ENCODE data around the gene HMGXB4. TPM values are rescaled to one million over a fixed set of nuclear protein-coding genes. Genes with fewer than 3 reads are reported as not detected.

The HMGXB4 gene
- total and polyA plus RNA-seq, 9 of the 15 experiments (the other 6 are each of a cell fraction or from before 2014, with no cell fraction given), result 9.9 to 31.4 (median 24.8) TPM

DNA sequence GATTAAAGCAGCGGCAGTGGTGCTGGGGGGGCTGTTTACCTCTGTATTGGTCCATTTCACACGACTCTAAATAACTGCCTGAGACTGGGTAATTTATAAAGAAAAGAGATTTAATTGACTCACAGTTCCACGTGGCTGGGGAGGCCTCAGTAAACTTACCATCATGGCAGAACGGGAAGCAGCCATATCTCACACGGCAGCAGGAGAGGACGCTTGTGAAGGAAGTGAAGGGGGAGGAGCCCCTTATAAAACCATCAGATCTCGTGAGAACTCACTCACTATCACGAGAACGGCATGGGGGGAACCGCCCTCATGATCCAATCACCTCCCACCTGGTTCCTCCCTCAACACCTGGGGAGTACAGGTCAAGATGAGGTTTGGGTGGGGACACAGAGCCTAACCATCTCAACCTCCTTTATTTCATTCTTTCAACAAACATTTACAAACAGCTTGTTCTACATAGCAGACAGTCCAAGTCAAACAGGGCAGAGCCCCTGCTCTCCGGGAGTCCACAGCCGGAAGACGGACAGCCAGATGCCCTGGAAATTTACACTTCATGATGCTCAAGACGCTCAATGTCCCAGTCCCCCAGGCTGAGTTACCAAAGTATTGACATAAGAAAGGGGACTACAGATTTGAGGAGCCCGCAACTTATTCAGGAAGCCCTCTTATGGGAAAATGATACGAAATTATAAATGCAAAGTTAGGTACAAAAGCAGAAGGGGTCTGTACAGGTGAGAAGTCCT is 26.3 kb upstream of the HMGXB4 start:
- Histone ChIP-seq H3K4me1 (replicated peaks in 1 of 2; ENCODE audit: control insufficient read depth in 2 of 2, insufficient read depth in 2 of 2, low read length in 2 of 2) (peaks cover 9 to 26% of the 10 kb centered on the region in 2 experiments; a peak in 3 of 5 replicates), H3K9ac (ENCODE audit: insufficient read depth in 1 of 2, low read depth in 2 of 2, low read length in 2 of 2) (peak overlapping the region; percentile 39 to 84; a peak in 3 of 4 replicates), H3K9me1 (ENCODE audit: control insufficient read depth, insufficient read depth, low read length) (no peaks in the 10 kb centered on the region), H3K9me3 (replicated peaks; ENCODE audit: control insufficient read depth, insufficient read depth, low read depth, low read length) (no peaks in the 10 kb centered on the region), H3K4me2 (ENCODE audit: insufficient read depth, low read length) (peak overlapping the region; percentile 77), H3K36me3 (ENCODE audit: control insufficient read depth, insufficient read depth, low read length) (peaks cover 32% of the 10 kb centered on the region; the same call in 2 of the 3 replicates), H3K79me2 (ENCODE audit: control insufficient read depth, insufficient read depth, low read length) (peaks cover 44% of the 10 kb centered on the region), H2AFZ (ENCODE audit: low read depth, low read length) (peak overlapping the region; percentile 94), H3K4me3 (peak overlapping the region; percentile 65), H3K27ac (ENCODE audit: extremely low read depth, low read depth, low read length) (peak overlapping the region; percentile 77), H4K20me1 (replicated peaks; ENCODE audit: control insufficient read depth, insufficient read depth, low read length) (peaks cover 18% of the 10 kb centered on the region), H3K27me3 (ENCODE audit: control insufficient read depth in 2 of 2, insufficient read depth in 2 of 2, low read length in 2 of 2) (no peaks in the 10 kb centered on the region)
- ChIA-PET CTCF (ENCODE audit: low intra/inter-chr PET ratio) (interaction anchor here (0.6 to 2.5 kb wide), 6 partner anchors 35 to 188 kb away, joined by 3 to 17 read pairs (median 4); no protein-coding TSS in a partner anchor), POLR2A (interaction anchor here (0.6 to 1.4 kb wide), 10 partner anchors 9 to 269 kb away, joined by 3 to 8 read pairs (median 3); no protein-coding TSS in a partner anchor)
- peak; percentile 89 for ATAC-seq
- 4% methylated on average over 15 of the region's 16 CpGs for WGBS (ENCODE audit: insufficient coverage, low coverage, missing lambda C conversion rate)
- DNase-seq (ENCODE audit: extremely low read depth in 1 of 4, low spot score in 3 of 4), result peak in 3 of 4 experiments; percentile 18 to 81 (median 37)
- in situ Hi-C loops (cut with MboI) (loop anchor here (10.0 kb wide), 2 partner anchors 76 to 186 kb away; no protein-coding TSS in a partner anchor), intact Hi-C loops (cut with micrococcal nuclease) (loop anchor here (1.0 to 5.0 kb wide), 4 partner anchors 60 to 1309 kb away; partner anchors contain the start of gene LARGE1)
- peak; percentile 90 for FAIRE-seq
- no TSS peak for BruUV-seq (replicated peaks)
- TF ChIP-seq KLF1 (tag; IDR thresholded peaks at IDR 0.05), result 0 out of 2 replicates have a peak, but pooled peaks have one; percentile 25
- TF ChIP-seq, protein P1, sequence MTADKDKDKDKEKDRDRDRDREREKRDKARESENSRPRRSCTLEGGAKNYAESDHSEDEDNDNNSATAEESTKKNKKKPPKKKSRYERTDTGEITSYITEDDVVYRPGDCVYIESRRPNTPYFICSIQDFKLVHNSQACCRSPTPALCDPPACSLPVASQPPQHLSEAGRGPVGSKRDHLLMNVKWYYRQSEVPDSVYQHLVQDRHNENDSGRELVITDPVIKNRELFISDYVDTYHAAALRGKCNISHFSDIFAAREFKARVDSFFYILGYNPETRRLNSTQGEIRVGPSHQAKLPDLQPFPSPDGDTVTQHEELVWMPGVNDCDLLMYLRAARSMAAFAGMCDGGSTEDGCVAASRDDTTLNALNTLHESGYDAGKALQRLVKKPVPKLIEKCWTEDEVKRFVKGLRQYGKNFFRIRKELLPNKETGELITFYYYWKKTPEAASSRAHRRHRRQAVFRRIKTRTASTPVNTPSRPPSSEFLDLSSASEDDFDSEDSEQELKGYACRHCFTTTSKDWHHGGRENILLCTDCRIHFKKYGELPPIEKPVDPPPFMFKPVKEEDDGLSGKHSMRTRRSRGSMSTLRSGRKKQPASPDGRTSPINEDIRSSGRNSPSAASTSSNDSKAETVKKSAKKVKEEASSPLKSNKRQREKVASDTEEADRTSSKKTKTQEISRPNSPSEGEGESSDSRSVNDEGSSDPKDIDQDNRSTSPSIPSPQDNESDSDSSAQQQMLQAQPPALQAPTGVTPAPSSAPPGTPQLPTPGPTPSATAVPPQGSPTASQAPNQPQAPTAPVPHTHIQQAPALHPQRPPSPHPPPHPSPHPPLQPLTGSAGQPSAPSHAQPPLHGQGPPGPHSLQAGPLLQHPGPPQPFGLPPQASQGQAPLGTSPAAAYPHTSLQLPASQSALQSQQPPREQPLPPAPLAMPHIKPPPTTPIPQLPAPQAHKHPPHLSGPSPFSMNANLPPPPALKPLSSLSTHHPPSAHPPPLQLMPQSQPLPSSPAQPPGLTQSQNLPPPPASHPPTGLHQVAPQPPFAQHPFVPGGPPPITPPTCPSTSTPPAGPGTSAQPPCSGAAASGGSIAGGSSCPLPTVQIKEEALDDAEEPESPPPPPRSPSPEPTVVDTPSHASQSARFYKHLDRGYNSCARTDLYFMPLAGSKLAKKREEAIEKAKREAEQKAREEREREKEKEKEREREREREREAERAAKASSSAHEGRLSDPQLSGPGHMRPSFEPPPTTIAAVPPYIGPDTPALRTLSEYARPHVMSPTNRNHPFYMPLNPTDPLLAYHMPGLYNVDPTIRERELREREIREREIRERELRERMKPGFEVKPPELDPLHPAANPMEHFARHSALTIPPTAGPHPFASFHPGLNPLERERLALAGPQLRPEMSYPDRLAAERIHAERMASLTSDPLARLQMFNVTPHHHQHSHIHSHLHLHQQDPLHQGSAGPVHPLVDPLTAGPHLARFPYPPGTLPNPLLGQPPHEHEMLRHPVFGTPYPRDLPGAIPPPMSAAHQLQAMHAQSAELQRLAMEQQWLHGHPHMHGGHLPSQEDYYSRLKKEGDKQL (CRISPR knock-in tag; IDR thresholded peaks at IDR 0.05; ENCODE audit: borderline replicate concordance), result no peak
- TF ChIP-seq HMBOX1 (IDR thresholded peaks at IDR 0.05), result 0 out of 2 replicates have a peak, but pooled peaks have one; percentile 62
- TF ChIP-seq PPARD (CRISPR knock-in tag; IDR thresholded peaks at IDR 0.05), result no peak
- no peak for TF ChIP-seq ZZZ3 (IDR thresholded peaks at IDR 0.05)
- TF ChIP-seq ZNF263 (CRISPR knock-in tag; IDR thresholded peaks at IDR 0.05; ENCODE audit: borderline replicate concordance), result no peak
- TF ChIP-seq PTBP1 (IDR thresholded peaks at IDR 0.05; ENCODE audit: low read depth, low read length), result no peak
- TF ChIP-seq FOXK2 (conservative IDR thresholded peaks at IDR 0.05 in 1 of 2, IDR thresholded peaks at IDR 0.05 in 1 of 2; ENCODE audit: low read depth in 2 of 2), result peak in 1 of 2 experiments; percentile 13; a peak in 1 of 4 replicates
- no peak for TF ChIP-seq KAT2B (IDR thresholded peaks at IDR 0.05; ENCODE audit: low read depth, low read length)
- TF ChIP-seq HDAC3 (IDR thresholded peaks at IDR 0.05; ENCODE audit: borderline replicate concordance, partially characterized antibody), result peak; percentile 48
- no peak for TF ChIP-seq RHOXF2B (CRISPR knock-in tag; conservative IDR thresholded peaks at IDR 0.05)
- TF ChIP-seq GTF2F1 (IDR thresholded peaks at IDR 0.05; ENCODE audit: low read depth, low read length), result no peak
